Stomach smooth muscle (tissue), 2 donors: ENCODE results near the gene CDK14.

Source experiments
- H3K27ac ChIP-seq: one replicate; pipeline ENCODE4 v1.7.0; 2013; ENCODE audit warnings: mild to moderate bottlenecking, low read length, inconsistent platforms
- H3K27me3 ChIP-seq, 2 donors: one replicate each; pipeline ENCODE4 v1.7.0; 2013; ENCODE audit warnings: low read length in 2 of 2; ENCODE audit not compliant: insufficient read depth in 2 of 2, control insufficient read depth in 1 of 2
- H3K36me3 ChIP-seq, 2 donors: one replicate each; pipeline ENCODE4 v1.7.0; 2013; ENCODE audit warnings: low read length in 2 of 2; ENCODE audit not compliant: control insufficient read depth in 2 of 2, insufficient read depth in 2 of 2
- H3K4me1 ChIP-seq: one replicate; pipeline ENCODE4 v1.7.0; 2013; ENCODE audit warnings: low read length; ENCODE audit not compliant: control insufficient read depth, insufficient read depth
- H3K4me3 ChIP-seq, 2 donors: one replicate each; pipeline ENCODE4 v1.7.0; 2013; ENCODE audit warnings: low read length in 2 of 2
- H3K9ac ChIP-seq, 2 donors: one replicate each; pipeline ENCODE4 v1.7.0; 2013; ENCODE audit warnings: low read length in 2 of 2, mild to moderate bottlenecking in 1 of 2
- H3K9me3 ChIP-seq, 2 donors: one replicate each; pipeline ENCODE4 v1.7.0; 2013; ENCODE audit warnings: low read length in 2 of 2; ENCODE audit not compliant: control insufficient read depth in 2 of 2
- donor health status: healthy.
- donor health status: Pancreatic carcinoma.

The CDK14 gene

DNA sequence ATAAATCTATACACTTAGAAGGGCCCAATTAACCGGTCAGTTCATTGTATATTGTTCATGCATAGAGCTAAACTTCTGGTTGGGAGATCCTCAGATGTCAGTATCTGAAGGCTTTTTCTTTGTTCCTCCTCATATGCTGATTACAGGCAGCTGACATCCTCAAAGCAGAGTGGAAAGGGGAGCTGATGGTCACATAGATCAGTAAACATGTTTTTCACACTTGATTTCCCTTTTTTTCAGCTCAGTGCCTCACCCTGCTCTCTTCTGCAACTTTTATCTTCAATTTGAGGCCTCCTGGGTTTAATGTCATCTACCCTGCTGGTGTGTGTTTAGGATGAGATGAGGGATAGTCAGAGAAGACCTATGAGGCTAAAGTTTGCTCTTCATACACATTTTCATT is 370.2 kb downstream of the CDK14 start:
- Histone ChIP-seq H3K9me3 (no peaks in the 10 kb centered on the region), H3K27me3 (no peaks in the 10 kb centered on the region), H3K9ac (no peak overlapping the region), H3K36me3 (no peaks in the 10 kb centered on the region), H3K4me3 (no peak overlapping the region), H3K4me1 (no peaks in the 10 kb centered on the region), H3K27ac (no peak overlapping the region)

DNA sequence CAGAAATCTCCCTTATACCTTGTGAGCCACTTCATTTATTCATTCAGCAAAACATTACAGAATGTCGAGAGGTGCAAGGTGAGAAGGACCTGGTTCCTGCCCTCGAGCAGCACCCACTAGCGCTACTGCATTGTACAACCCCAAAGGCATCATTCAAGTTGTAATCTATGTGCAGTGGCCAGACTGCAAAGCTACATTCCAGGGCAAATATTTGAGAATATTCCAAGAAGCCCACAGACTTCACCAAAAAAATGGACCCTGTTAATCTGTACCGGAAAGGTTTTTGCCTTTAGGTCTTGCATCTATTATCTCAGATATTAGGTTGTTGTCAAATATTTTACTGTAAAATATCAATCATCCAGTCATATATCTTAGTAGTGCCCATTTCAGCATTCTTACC is 372.8 kb downstream of the CDK14 start:
- Histone ChIP-seq H3K36me3 (no peaks in the 10 kb centered on the region), H3K27ac (no peak overlapping the region), H3K4me3 (no peak overlapping the region), H3K27me3 (no peaks in the 10 kb centered on the region), H3K4me1 (no peaks in the 10 kb centered on the region), H3K9ac (no peak overlapping the region), H3K9me3 (no peaks in the 10 kb centered on the region)

DNA sequence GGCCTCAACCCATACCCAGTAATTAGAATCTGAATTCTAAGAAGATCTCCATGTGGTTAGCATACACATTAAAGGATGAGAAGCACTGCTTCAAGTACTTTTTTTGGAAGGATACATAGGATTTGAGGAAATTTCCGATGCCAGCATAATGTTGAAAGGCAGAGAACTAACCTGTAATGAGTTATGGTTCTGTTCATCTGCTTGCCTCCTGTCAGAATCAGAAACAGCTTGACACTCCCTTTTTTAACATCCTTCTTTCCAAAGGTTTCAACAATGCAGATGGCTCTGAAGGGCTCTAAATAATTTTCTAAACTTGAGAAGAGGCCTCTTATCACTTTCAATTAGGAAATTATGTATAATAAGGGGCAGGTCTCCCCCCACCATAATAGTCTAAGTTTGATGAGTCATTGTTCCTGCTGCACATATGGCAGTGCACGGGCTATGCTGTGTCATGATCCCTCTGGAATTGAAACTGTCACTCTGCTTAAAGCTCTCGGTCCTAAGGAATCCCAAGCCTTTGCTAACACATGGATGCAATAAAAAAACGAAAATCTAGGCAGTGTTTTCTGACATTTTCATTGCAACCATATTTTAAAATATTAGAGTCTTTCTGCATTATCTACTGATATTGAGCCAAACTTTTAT is 376.9 kb downstream of the CDK14 start:
- Histone ChIP-seq H3K27me3 (no peaks in the 10 kb centered on the region), H3K4me1 (no peaks in the 10 kb centered on the region), H3K9me3 (no peaks in the 10 kb centered on the region), H3K9ac (no peak overlapping the region), H3K36me3 (no peaks in the 10 kb centered on the region), H3K27ac (no peak overlapping the region), H3K4me3 (no peak overlapping the region)

DNA sequence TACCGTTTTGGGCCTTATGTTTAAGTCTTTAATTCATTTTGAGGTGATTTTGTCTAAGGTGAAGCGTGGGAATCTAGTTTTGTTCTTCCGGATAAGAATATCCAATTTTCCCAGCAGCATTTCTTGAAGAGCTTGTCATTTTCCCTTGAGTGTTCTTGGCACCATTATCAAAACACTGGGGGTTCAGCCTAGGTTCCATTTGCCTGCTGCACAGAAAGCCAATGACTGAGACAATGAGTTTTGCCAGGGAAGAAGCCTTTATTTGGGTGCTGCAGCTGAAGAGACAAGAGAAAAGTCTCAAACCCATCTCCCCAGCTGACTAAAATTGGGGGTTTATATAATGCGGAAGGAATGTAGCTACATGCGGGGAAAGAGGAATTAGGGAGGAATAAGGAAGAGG is 380.9 kb downstream of the CDK14 start:
- H3K4me3 ChIP-seq, result no peak overlapping the region
- no peaks in the 10 kb centered on the region for H3K4me1 ChIP-seq
- no peaks in the 10 kb centered on the region for H3K36me3 ChIP-seq
- H3K9ac ChIP-seq, result no peak overlapping the region
- no peak overlapping the region for H3K27ac ChIP-seq
- H3K9me3 ChIP-seq, result no peaks in the 10 kb centered on the region
- no peaks in the 10 kb centered on the region for H3K27me3 ChIP-seq

DNA sequence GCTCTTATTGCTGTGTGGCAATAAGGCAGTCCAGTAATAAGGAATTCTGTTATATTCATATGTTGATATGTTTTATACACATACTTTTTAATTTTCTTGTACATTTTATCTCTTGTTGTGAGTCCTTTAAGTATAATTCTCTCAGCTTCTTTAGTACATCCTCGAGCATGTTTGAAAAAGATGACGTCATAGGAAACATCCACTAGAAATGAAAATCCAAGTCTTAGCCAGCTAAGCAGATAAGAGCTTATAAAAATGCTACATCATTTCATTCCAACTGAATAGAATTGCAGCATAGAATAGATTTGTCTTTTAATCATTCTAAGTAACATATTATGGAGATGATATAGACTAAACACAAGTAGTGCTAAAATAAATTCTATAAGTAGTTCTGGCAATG is 384.4 kb downstream of the CDK14 start:
- H3K9me3 ChIP-seq, result peaks cover 0 to 5% of the 10 kb centered on the region in 2 donors
- no peaks in the 10 kb centered on the region for H3K4me1 ChIP-seq
- H3K27ac ChIP-seq, result no peak overlapping the region
- H3K36me3 ChIP-seq, result no peaks in the 10 kb centered on the region
- H3K9ac ChIP-seq, result no peak overlapping the region
- no peak overlapping the region for H3K4me3 ChIP-seq
- H3K27me3 ChIP-seq, result no peaks in the 10 kb centered on the region

DNA sequence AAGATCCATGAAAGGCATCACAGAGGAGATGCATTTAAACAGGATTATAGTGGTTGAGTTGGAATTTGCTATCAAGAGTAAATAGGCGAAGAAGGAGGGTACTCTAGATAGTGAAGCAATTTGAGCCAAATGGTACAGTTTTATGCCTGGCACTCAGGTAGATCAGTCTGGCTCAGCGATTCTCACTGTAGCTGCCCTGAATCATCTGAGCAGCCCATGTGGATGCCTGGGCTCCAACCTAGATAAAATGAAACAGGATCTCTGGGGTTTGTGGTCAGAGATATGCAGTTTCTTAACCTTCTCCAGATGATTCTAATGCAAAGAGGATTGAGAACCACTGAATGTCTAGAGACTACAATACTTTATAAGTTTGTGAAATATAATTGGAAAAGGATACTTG is 386.1 kb downstream of the CDK14 start:
- H3K27me3 ChIP-seq, result no peaks in the 10 kb centered on the region
- H3K4me3 ChIP-seq, result no peak overlapping the region
- peaks cover 0 to 5% of the 10 kb centered on the region in 2 donors for H3K9me3 ChIP-seq
- no peak overlapping the region for H3K9ac ChIP-seq
- H3K4me1 ChIP-seq, result no peaks in the 10 kb centered on the region
- H3K27ac ChIP-seq, result no peak overlapping the region
- H3K36me3 ChIP-seq, result no peaks in the 10 kb centered on the region

DNA sequence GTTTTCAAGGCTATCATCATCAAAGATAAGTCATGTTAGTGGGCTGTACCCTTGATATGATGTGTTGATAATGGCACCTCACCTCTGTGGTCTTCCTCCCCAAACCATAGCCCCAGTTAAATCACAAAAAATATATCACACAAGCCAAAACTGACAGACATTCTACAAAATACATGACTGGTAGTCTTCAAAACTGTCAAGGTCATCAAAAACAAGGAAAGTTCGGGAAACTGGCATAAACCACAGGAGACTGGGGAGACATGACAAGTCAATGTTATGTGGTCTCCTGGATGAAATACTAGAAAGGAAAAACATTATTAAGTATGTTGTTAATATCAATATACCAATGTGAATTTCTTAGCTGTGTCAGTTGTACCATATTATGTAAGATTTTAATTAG is 388.6 kb downstream of the CDK14 start:
- Histone ChIP-seq H3K9me3 (peaks cover 0 to 5% of the 10 kb centered on the region in 2 donors), H3K9ac (no peak overlapping the region), H3K4me1 (no peaks in the 10 kb centered on the region), H3K36me3 (no peaks in the 10 kb centered on the region), H3K27ac (no peak overlapping the region), H3K27me3 (no peaks in the 10 kb centered on the region), H3K4me3 (no peak overlapping the region)

DNA sequence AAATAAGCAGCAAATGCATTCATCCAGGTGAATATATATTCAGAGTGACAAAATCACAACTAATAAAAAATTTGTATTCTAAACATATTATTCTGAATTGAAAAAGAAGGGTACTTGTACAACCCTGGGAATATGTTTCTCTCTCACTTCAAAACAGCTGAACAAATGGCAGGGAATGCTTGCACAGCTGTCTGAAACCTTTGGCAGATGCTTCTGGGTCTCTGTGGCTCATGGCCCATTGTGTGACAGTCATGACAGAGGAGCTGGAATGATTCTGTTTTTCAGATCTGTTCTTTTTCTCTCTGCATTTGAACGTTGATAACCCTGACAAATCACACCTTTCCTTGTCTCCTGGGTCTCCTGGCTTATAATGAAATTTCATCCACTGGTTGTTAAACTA is 392.4 kb downstream of the CDK14 start:
- H3K9me3 ChIP-seq, result no peaks in the 10 kb centered on the region
- no peaks in the 10 kb centered on the region for H3K27me3 ChIP-seq

GRCh38 chr7:90988996-90989765 is 393.1 kb downstream of the CDK14 start:
- Histone ChIP-seq H3K27ac (no peak overlapping the region), H3K4me1 (no peaks in the 10 kb centered on the region), H3K27me3 (no peaks in the 10 kb centered on the region), H3K36me3 (no peaks in the 10 kb centered on the region), H3K9me3 (no peaks in the 10 kb centered on the region), H3K4me3 (no peak overlapping the region), H3K9ac (no peak overlapping the region)

More for the DNA sequence above, 392.4 kb downstream of the CDK14 start:
- H3K4me3 ChIP-seq, result no peak overlapping the region
- no peak overlapping the region for H3K9ac ChIP-seq
- no peaks in the 10 kb centered on the region for H3K36me3 ChIP-seq
- H3K4me1 ChIP-seq, result no peaks in the 10 kb centered on the region
- no peak overlapping the region for H3K27ac ChIP-seq

DNA sequence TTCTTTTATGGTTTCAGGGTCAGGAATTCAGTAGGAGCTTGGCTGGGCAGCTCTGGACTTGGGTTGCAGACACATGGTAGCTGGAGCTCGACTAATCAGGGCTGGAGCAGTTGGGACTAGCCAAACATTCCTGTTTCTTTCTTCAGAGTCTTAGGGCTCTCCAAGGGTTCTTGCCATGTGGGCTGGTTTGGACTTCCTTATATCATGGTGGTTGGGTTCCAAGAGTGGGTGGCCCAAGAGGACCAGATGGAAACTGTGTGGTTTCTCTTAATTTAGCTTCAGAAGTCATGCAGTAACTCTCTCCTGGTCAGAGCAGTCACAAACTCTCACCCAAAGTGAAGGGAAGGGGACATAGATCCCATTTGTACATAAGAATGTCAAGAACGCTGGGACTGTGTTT is 398.0 kb downstream of the CDK14 start:
- Histone ChIP-seq H3K36me3 (no peaks in the 10 kb centered on the region), H3K9ac (no peak overlapping the region), H3K27me3 (no peaks in the 10 kb centered on the region), H3K9me3 (no peaks in the 10 kb centered on the region), H3K4me3 (no peak overlapping the region), H3K27ac (no peak overlapping the region), H3K4me1 (no peaks in the 10 kb centered on the region)

GRCh38 chr7:90994601-90995000 is 398.5 kb downstream of the CDK14 start:
- H3K27ac ChIP-seq, result no peak overlapping the region
- H3K9me3 ChIP-seq, result no peaks in the 10 kb centered on the region

More at GRCh38 chr7:90994601-90995000, 398.5 kb downstream of the CDK14 start:
- Histone ChIP-seq H3K4me3 (no peak overlapping the region), H3K27me3 (no peaks in the 10 kb centered on the region), H3K9ac (no peak overlapping the region), H3K4me1 (no peaks in the 10 kb centered on the region), H3K36me3 (no peaks in the 10 kb centered on the region)
